Uterus (tissue), 2 donors: ENCODE measurements around the gene CNOT4.

Source experiments
- POLR2A ChIP-seq, 2 donors: fragments of 450-650 bp; IDR thresholded peaks; one replicate each; pipeline ENCODE4 v1.6.1; 2016; ENCODE audit warnings: antibody characterized with exemption in 2 of 2, mild to moderate bottlenecking in 1 of 2, moderate library complexity in 1 of 2
- TF ChIP-seq, protein P1 (sequence below), 4 experiments: fragments of 200-600 bp in 2 of 4; fragments of 450-650 bp in 2 of 4; sonication (generic) in 2 of 4; IDR thresholded peaks; one replicate each; pipeline ENCODE4 v1.5.1; 2016 to 2019; ENCODE audit warnings: antibody characterized with exemption in 4 of 4, mild to moderate bottlenecking in 2 of 4, moderate library complexity in 1 of 4

- TF ChIP-seq, protein P1, sequence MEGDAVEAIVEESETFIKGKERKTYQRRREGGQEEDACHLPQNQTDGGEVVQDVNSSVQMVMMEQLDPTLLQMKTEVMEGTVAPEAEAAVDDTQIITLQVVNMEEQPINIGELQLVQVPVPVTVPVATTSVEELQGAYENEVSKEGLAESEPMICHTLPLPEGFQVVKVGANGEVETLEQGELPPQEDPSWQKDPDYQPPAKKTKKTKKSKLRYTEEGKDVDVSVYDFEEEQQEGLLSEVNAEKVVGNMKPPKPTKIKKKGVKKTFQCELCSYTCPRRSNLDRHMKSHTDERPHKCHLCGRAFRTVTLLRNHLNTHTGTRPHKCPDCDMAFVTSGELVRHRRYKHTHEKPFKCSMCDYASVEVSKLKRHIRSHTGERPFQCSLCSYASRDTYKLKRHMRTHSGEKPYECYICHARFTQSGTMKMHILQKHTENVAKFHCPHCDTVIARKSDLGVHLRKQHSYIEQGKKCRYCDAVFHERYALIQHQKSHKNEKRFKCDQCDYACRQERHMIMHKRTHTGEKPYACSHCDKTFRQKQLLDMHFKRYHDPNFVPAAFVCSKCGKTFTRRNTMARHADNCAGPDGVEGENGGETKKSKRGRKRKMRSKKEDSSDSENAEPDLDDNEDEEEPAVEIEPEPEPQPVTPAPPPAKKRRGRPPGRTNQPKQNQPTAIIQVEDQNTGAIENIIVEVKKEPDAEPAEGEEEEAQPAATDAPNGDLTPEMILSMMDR (IDR thresholded peaks at IDR 0.05) = no peak
- no peak for TF ChIP-seq POLR2A (IDR thresholded peaks at IDR 0.05)
These were observed 8.8 kb upstream of the CNOT4 start for GRCh38 chr7:135518748-135519147.
